Hepatocyte (in vitro differentiated cells): ENCODE measurements around the gene FAM200A.

Source experiments
- EZH2 ChIP-seq: fragments of 200-600 bp; sonication (generic); IDR thresholded peaks from 2 replicates; pipeline ENCODE4 v1.6.1; 2016; ENCODE audit warnings: antibody characterized with exemption, mild to moderate bottlenecking, borderline replicate concordance
- TF ChIP-seq, protein P1 (sequence below): fragments of 200-600 bp; sonication (generic); IDR thresholded peaks from 2 replicates; pipeline ENCODE4 v1.5.1; 2016; ENCODE audit warnings: antibody characterized with exemption, mild to moderate bottlenecking; ENCODE audit not compliant: poor library complexity

DNA sequence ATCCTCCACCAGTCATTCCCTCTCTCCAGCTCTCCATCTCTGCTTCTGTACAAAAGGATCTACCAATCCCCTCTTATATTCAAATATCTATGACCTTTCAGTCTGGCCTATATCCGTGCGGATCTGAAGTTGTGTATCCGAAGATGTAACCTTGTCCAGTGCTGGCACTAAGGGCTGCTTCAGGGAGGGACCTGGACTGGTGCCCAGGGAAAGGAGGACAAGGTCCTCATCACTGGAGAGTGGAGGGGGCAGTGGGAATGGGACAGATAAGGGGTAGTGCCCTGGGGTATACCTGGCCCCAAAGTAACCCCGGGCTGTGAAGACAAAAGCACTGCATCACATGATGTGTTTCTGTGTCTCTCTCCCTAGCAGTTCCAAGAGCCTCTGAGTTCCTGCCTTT, 47.9 kb upstream of the FAM200A start:
- TF ChIP-seq, protein P1, sequence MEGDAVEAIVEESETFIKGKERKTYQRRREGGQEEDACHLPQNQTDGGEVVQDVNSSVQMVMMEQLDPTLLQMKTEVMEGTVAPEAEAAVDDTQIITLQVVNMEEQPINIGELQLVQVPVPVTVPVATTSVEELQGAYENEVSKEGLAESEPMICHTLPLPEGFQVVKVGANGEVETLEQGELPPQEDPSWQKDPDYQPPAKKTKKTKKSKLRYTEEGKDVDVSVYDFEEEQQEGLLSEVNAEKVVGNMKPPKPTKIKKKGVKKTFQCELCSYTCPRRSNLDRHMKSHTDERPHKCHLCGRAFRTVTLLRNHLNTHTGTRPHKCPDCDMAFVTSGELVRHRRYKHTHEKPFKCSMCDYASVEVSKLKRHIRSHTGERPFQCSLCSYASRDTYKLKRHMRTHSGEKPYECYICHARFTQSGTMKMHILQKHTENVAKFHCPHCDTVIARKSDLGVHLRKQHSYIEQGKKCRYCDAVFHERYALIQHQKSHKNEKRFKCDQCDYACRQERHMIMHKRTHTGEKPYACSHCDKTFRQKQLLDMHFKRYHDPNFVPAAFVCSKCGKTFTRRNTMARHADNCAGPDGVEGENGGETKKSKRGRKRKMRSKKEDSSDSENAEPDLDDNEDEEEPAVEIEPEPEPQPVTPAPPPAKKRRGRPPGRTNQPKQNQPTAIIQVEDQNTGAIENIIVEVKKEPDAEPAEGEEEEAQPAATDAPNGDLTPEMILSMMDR = no peak
- TF ChIP-seq EZH2 = no peak
